HCT116 (cell line): ENCODE measurements around the gene RABGEF1. TPM values are rescaled to one million over a fixed set of nuclear protein-coding genes. Genes with fewer than 3 reads are reported as not detected.
A peak's percentile ranks its signal among the peaks of the same experiment; 100 is the strongest.

ENCODE experiments used
- ATAC-seq: fragments of 200-7000 bp; cut with Tn5 transposase; 2 replicates; pipeline ENCODE4 v1.9.1; 2020; ENCODE audit warnings: mild to moderate bottlenecking, moderate library complexity
- BruUV-seq: library from RNA; stranded (reverse); fragments of 400-500 nt; replicated peaks from 2 replicates; lab custom pipeline; 2021; lab: Mats Ljungman, UMichigan
- CTCF ChIA-PET: fragments of 300-600 bp; sonication (Branson Sonifier 250); formaldehyde crosslinking; loops from one replicate; lab custom pipeline; 2021; ENCODE audit warnings: antibody characterized with exemption; lab: Charles Lee
- POLR2A ChIA-PET: fragments of 300-600, 350-600 bp; sonication (Branson Sonifier 250); formaldehyde crosslinking; loops from one replicate; lab custom pipeline; 2021; ENCODE audit warnings: antibody characterized with exemption; lab: Charles Lee
- RAD21 ChIA-PET, 2 experiments: fragments of 300-600 bp; sonication (Branson Sonifier 250); formaldehyde crosslinking; loops; one replicate each; lab custom pipeline; 2023; ENCODE audit warnings: low total read pairs in 2 of 2; ENCODE audit not compliant: uncharacterized antibody in 2 of 2, unreplicated experiment in 2 of 2, low non-redundant PET in 1 of 2; lab: Charles Lee
- DNase-seq: peaks from one replicate; pipeline ENCODE4 v3.0.0-alpha.2; 2010; ENCODE audit warnings: low read depth, low spot score
- H2AFZ ChIP-seq: fragments of 200-600 bp; shearing (Covaris generic), sonication (generic); 2 replicates; pipeline ENCODE4 v1.6.1; 2017; ENCODE audit warnings: low read depth, mixed run types, mixed read lengths, antibody characterized with exemption, low read length; ENCODE audit not compliant: poor library complexity, severe bottlenecking
- H3K27ac ChIP-seq: 2 replicates; pipeline ENCODE4 v1.5.1; 2012; ENCODE audit warnings: low read depth, low read length
- H3K27me3 ChIP-seq: fragments of 200-600 bp; sonication (generic); 2 replicates; pipeline ENCODE4 v1.6.1; 2016; ENCODE audit warnings: mixed run types, low read length, mixed read lengths; ENCODE audit not compliant: insufficient read depth
- H3K36me3 ChIP-seq, 2 experiments: fragments of 200-500 bp in 1 of 2; fragments of 200-600 bp in 1 of 2; sonication (Bioruptor generic) in 1 of 2; sonication (generic) in 1 of 2; 2 replicates each; pipeline versions ENCODE4 v1.5.1 to v1.6.1; 2014 to 2016; ENCODE audit warnings: low read length in 2 of 2, inconsistent platforms in 1 of 2, mixed read lengths in 1 of 2, mixed run types in 1 of 2; ENCODE audit not compliant: insufficient read depth in 2 of 2, control insufficient read depth in 1 of 2
- H3K4me1 ChIP-seq, 2 experiments: fragments of 200-600 bp in 1 of 2; sonication (generic) in 1 of 2; 2 replicates each; pipeline versions ENCODE4 v1.5.1 to v1.6.1; 2012 to 2017; ENCODE audit warnings: low read length in 2 of 2, inconsistent platforms in 1 of 2, mild to moderate bottlenecking in 1 of 2, mixed read lengths in 1 of 2, mixed run types in 1 of 2, moderate library complexity in 1 of 2; ENCODE audit not compliant: insufficient read depth in 2 of 2, control insufficient read depth in 1 of 2
- H3K4me2 ChIP-seq: fragments of 200-600 bp; sonication (generic); 2 replicates; pipeline ENCODE4 v1.6.1; 2017; ENCODE audit warnings: mixed run types, low read length, mixed read lengths
- H3K4me3 ChIP-seq, 2 experiments: fragments of 200-600 bp in 1 of 2; sonication (generic) in 1 of 2; replicated peaks in 1 of 2; 2 replicates each; pipeline ENCODE4 v1.5.1; 2011 to 2016; ENCODE audit warnings: low read length in 2 of 2, control low read depth in 1 of 2, low read depth in 1 of 2, mild to moderate bottlenecking in 1 of 2, mixed read lengths in 1 of 2, mixed run types in 1 of 2
- H3K79me2 ChIP-seq: fragments of 200-600 bp; sonication (generic); 2 replicates; pipeline ENCODE4 v1.6.1; 2017; ENCODE audit warnings: mild to moderate bottlenecking, mixed run types, low read length, moderate library complexity, mixed read lengths; ENCODE audit not compliant: insufficient read depth
- H3K9ac ChIP-seq: fragments of 200-600 bp; sonication (generic); 2 replicates; pipeline ENCODE4 v1.6.1; 2016; ENCODE audit warnings: low read length, mixed read lengths
- H3K9me2 ChIP-seq: fragments of 200-600 bp; sonication (generic), shearing (Covaris generic); 2 replicates; pipeline ENCODE4 v1.6.1; 2017; ENCODE audit warnings: mixed run types, mild to moderate bottlenecking, moderate library complexity; ENCODE audit not compliant: insufficient read depth
- H3K9me3 ChIP-seq, 2 experiments: fragments of 200-500 bp in 1 of 2; fragments of 200-600 bp in 1 of 2; sonication (Bioruptor generic) in 1 of 2; sonication (generic) in 1 of 2; 2 replicates each; pipeline ENCODE4 v1.6.1; 2014 to 2017; ENCODE audit warnings: low read length in 2 of 2, mixed read lengths in 2 of 2, inconsistent platforms in 1 of 2, low read depth in 1 of 2, mild to moderate bottlenecking in 1 of 2, mixed run types in 1 of 2, moderate library complexity in 1 of 2; ENCODE audit not compliant: control insufficient read depth in 1 of 2, insufficient read depth in 1 of 2
- H4K20me1 ChIP-seq: fragments of 200-600 bp; sonication (generic), shearing (Covaris generic); 2 replicates; pipeline ENCODE4 v1.6.1; 2017; ENCODE audit warnings: mixed run types, mild to moderate bottlenecking, moderate library complexity; ENCODE audit not compliant: insufficient read depth
- CBX3 ChIP-seq: IDR thresholded peaks from 2 replicates; pipeline ENCODE4 v1.6.1; 2012; ENCODE audit warnings: low read depth
- EGR1 ChIP-seq: IDR thresholded peaks from 2 replicates; pipeline ENCODE4 v1.6.1; 2012; ENCODE audit warnings: low read depth
- ELF1 ChIP-seq: IDR thresholded peaks from 2 replicates; pipeline ENCODE4 v1.6.1; 2012; ENCODE audit warnings: low read depth, borderline replicate concordance
- EZH2 ChIP-seq: fragments of 200-600 bp; sonication (generic); IDR thresholded peaks from 2 replicates; pipeline ENCODE4 v1.6.1; 2017; ENCODE audit warnings: antibody characterized with exemption, mixed run types
- EZH2phosphoT487 ChIP-seq: fragments of 200-600 bp; IDR thresholded peaks from 2 replicates; pipeline ENCODE4 v1.6.1; 2018; ENCODE audit warnings: antibody characterized with exemption, borderline replicate concordance
- JUND ChIP-seq: IDR thresholded peaks from 2 replicates; pipeline ENCODE4 v1.6.1; 2012
- POLR2A ChIP-seq: IDR thresholded peaks from 2 replicates; pipeline ENCODE4 v1.7.0; 2011; ENCODE audit warnings: borderline replicate concordance; ENCODE audit not compliant: insufficient read depth, insufficient read length; ENCODE audit errors: extremely low read depth
- POLR2AphosphoS5 ChIP-seq: IDR thresholded peaks from 2 replicates; pipeline ENCODE4 v1.6.1; 2011; ENCODE audit warnings: mild to moderate bottlenecking, low read depth, low read length, moderate library complexity
- RAD21 ChIP-seq: IDR thresholded peaks from 2 replicates; pipeline ENCODE4 v1.6.1; 2012; ENCODE audit warnings: low read depth, mild to moderate bottlenecking
- SIN3A ChIP-seq: IDR thresholded peaks from 2 replicates; pipeline ENCODE4 v1.6.1; 2012; ENCODE audit warnings: low read depth
- SP1 ChIP-seq: IDR thresholded peaks from 2 replicates; pipeline ENCODE4 v1.6.1; 2012; ENCODE audit warnings: low read depth
- SRF ChIP-seq: IDR thresholded peaks from 2 replicates; pipeline ENCODE4 v1.6.1; 2012; ENCODE audit warnings: low read depth
- TCF7L2 ChIP-seq: IDR thresholded peaks from 2 replicates; pipeline ENCODE4 v1.7.0; 2011; ENCODE audit warnings: borderline replicate concordance, inconsistent platforms; ENCODE audit not compliant: insufficient read depth, insufficient read length; ENCODE audit errors: extremely low read depth
- YY1 ChIP-seq: IDR thresholded peaks from 2 replicates; pipeline ENCODE4 v1.6.1; 2011; ENCODE audit warnings: low read length, low read depth, moderate library complexity, mild to moderate bottlenecking; ENCODE audit not compliant: insufficient replicate concordance; ENCODE audit errors: extremely low read depth
- ZFX ChIP-seq: fragments of 450-650 bp; IDR thresholded peaks from 2 replicates; pipeline ENCODE4 v1.6.1; 2017
- ZNF274 ChIP-seq: fragments of 200-500 bp; sonication (Bioruptor generic); IDR thresholded peaks from 2 replicates; pipeline ENCODE4 v1.6.1; 2014; ENCODE audit warnings: mild to moderate bottlenecking, low read depth, low read length, inconsistent platforms
- intact Hi-C: fragments of 100-400 bp; cut with micrococcal nuclease; formaldehyde crosslinking; loops from 2 replicates; pipeline ENCODE4 v1.10.0; 2022
- total RNA-seq: library from RNA; stranded (reverse); gene quantifications from one replicate; pipeline ENCODE4 v1.2.1, GENCODE V29; 2021; ENCODE audit not compliant: unreplicated experiment
- TF ChIP-seq, protein P1 (sequence below): IDR thresholded peaks from 2 replicates; pipeline ENCODE4 v1.6.1; 2012
- TF ChIP-seq, protein P2 (sequence below): IDR thresholded peaks from 2 replicates; pipeline ENCODE4 v1.6.1; 2011; ENCODE audit warnings: mild to moderate bottlenecking, low read length, moderate library complexity; ENCODE audit not compliant: insufficient replicate concordance; ENCODE audit errors: extremely low read depth

Gene RABGEF1
- total RNA-seq, 1 experiment from 2014 or later, result 22.9 TPM

- no peaks in the 10 kb centered on the region for H3K27me3 ChIP-seq
- peak; percentile 69 for ATAC-seq
- BruUV-seq, result no TSS peak
- H3K4me3 ChIP-seq, result no peak overlapping the region
- H4K20me1 ChIP-seq, result no peaks in the 10 kb centered on the region; the same call in 1 of the 2 replicates
- POLR2A ChIA-PET, result no interaction called here
- TF ChIP-seq SIN3A, result no peak
- TF ChIP-seq, all 23 proteins: peak for 0
- peaks cover 3 to 10% of the 10 kb centered on the region in 2 experiments; a peak in 3 of 4 replicates for H3K4me1 ChIP-seq
- peak overlapping the region; percentile 22 for H3K4me2 ChIP-seq
- H3K79me2 ChIP-seq, result peaks cover 29% of the 10 kb centered on the region; the same call in 1 of the 2 replicates
- H2AFZ ChIP-seq, result no peak overlapping the region
- peak overlapping the region; percentile 12; the same call in 1 of the 2 replicates for H3K27ac ChIP-seq
- no peak overlapping the region for H3K9ac ChIP-seq
- peaks cover 7 to 19% of the 10 kb centered on the region in 2 experiments for H3K36me3 ChIP-seq
- RAD21 ChIA-PET, result no interaction called here
- CTCF ChIA-PET, result no interaction called here
- H3K9me3 ChIP-seq, result no peaks in the 10 kb centered on the region
- no peaks in the 10 kb centered on the region for H3K9me2 ChIP-seq
- no peak for DNase-seq
- intact Hi-C loops, result no loop called here
Measured at GRCh38 chr7:66779669-66780409, 39.3 kb downstream of the RABGEF1 start.

DNA sequence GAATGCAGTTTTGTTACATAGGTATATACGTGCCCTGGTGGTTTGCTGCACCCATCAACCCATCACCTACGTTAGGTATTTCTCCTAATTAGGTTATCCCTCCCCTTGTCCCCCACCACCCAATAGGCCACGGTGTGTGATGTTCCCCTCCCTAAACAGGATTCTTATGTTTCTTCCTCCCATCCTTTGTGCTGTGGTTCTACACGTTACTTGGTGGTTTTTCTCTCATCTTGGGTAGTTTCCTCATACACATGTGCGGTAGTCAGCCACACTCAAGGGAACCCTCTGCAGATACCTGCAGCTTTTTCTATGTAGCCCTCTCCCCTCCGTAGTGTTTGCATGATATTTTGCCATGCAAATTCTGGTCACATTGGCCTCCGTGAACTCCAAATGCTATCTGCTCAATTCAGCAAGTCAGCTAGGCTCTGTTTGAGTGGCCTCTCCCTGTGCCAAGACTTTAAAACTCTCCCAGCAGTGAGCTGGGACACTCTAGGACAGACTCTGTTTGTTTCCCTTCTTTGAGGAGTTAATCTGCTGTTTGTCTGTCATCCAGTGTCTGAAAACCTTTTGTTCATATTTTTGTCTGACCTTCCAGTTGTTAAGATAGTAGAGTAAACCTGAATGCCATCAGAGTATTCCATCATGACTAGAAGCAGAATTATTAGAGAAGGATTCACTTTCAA, 41.0 kb downstream of the RABGEF1 start:
- Histone ChIP-seq H3K9me2 (no peaks in the 10 kb centered on the region), H3K27me3 (no peaks in the 10 kb centered on the region), H3K4me3 (no peak overlapping the region), H2AFZ (no peak overlapping the region), H3K36me3 (peaks cover 6 to 17% of the 10 kb centered on the region in 2 experiments), H3K4me2 (no peak overlapping the region), H3K9ac (no peak overlapping the region), H3K9me3 (no peaks in the 10 kb centered on the region), H3K27ac (no peak overlapping the region), H3K79me2 (peaks cover 25% of the 10 kb centered on the region; the same call in 1 of the 2 replicates), H3K4me1 (peaks cover 3 to 10% of the 10 kb centered on the region in 2 experiments; a peak in 3 of 4 replicates), H4K20me1 (no peaks in the 10 kb centered on the region; the same call in 1 of the 2 replicates)
- no peak for ATAC-seq
- intact Hi-C loops, result no loop called here
- DNase-seq, result no peak
- CTCF ChIA-PET, result no interaction called here
- RAD21 ChIA-PET, result no interaction called here
- BruUV-seq, result no TSS peak
- POLR2A ChIA-PET, result no interaction called here
- no peak for TF ChIP-seq JUND
- TF ChIP-seq ZFX, result no peak
- no peak for TF ChIP-seq ELF1
- TF ChIP-seq RAD21, result no peak
- TF ChIP-seq SIN3A, result no peak
- TF ChIP-seq ZNF274, result no peak
- no peak for TF ChIP-seq POLR2AphosphoS5
- no peak for TF ChIP-seq POLR2A
- TF ChIP-seq CBX3, result no peak
- no peak for TF ChIP-seq TCF7L2
- no peak for TF ChIP-seq EZH2phosphoT487
- TF ChIP-seq YY1, result no peak
- no peak for TF ChIP-seq EGR1
- TF ChIP-seq SP1, result no peak
- TF ChIP-seq, protein P1, sequence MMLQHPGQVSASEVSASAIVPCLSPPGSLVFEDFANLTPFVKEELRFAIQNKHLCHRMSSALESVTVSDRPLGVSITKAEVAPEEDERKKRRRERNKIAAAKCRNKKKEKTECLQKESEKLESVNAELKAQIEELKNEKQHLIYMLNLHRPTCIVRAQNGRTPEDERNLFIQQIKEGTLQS, result no peak
- TF ChIP-seq, protein P2, sequence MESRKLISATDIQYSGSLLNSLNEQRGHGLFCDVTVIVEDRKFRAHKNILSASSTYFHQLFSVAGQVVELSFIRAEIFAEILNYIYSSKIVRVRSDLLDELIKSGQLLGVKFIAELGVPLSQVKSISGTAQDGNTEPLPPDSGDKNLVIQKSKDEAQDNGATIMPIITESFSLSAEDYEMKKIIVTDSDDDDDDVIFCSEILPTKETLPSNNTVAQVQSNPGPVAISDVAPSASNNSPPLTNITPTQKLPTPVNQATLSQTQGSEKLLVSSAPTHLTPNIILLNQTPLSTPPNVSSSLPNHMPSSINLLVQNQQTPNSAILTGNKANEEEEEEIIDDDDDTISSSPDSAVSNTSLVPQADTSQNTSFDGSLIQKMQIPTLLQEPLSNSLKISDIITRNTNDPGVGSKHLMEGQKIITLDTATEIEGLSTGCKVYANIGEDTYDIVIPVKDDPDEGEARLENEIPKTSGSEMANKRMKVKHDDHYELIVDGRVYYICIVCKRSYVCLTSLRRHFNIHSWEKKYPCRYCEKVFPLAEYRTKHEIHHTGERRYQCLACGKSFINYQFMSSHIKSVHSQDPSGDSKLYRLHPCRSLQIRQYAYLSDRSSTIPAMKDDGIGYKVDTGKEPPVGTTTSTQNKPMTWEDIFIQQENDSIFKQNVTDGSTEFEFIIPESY, result no peak
- TF ChIP-seq EZH2, result no peak
- no peak for TF ChIP-seq SRF
